K562 (cell line): ENCODE measurements around the gene CYP2A6. TPM values are rescaled to one million over a fixed set of nuclear protein-coding genes. Genes with fewer than 3 reads are reported as not detected.

Source experiments
- CAMTA2 ChIP-seq: fragments of 250-450 bp; sonication (Bioruptor Pico); conservative IDR thresholded peaks from 2 replicates; pipeline ENCODE4 v1.5.1; 2022
- CBX2 ChIP-seq: fragments of 200-600 bp; sonication (generic); IDR thresholded peaks from one replicate; pipeline ENCODE4 v1.6.1; 2012; ENCODE audit warnings: mild to moderate bottlenecking, low read length, inconsistent platforms; ENCODE audit not compliant: insufficient read depth, poor library complexity, severe bottlenecking
- CCAR2 ChIP-seq: fragments of 200-400 bp; formaldehyde crosslinking; IDR thresholded peaks from 2 replicates; pipeline ENCODE4 v1.6.1; 2017; ENCODE audit warnings: mild to moderate bottlenecking, low read depth, low read length
- CHD2 ChIP-seq: IDR thresholded peaks from 2 replicates; pipeline ENCODE4 v1.6.1; 2011; ENCODE audit warnings: low read depth, low read length
- E2F5 ChIP-seq: sonication (generic); formaldehyde crosslinking; IDR thresholded peaks from 2 replicates; pipeline ENCODE4 v1.8.0; 2022; ENCODE audit warnings: mild to moderate bottlenecking, missing genetic modification reagents
- ELF1 ChIP-seq: fragments of 200-800 bp; sonication (Bioruptor generic); IDR thresholded peaks from 2 replicates; pipeline ENCODE4 v1.6.1; 2016; ENCODE audit warnings: missing genetic modification characterization, missing compliant biosample characterization
- FOS ChIP-seq: IDR thresholded peaks from 3 replicates; pipeline ENCODE4 v1.6.1; 2011; ENCODE audit not compliant: insufficient read length; ENCODE audit errors: extremely low read depth
- MED1 ChIP-seq: sonication (generic); formaldehyde crosslinking; IDR thresholded peaks from 2 replicates; pipeline ENCODE4 v1.8.1; 2023; ENCODE audit warnings: missing genetic modification reagents, borderline replicate concordance
- MEF2A ChIP-seq: IDR thresholded peaks from 2 replicates; pipeline ENCODE4 v1.6.1; 2011; ENCODE audit warnings: low read depth, mild to moderate bottlenecking, low read length, moderate library complexity; ENCODE audit not compliant: control insufficient read depth
- RBFOX2 ChIP-seq: fragments of 200-400 bp; formaldehyde crosslinking; IDR thresholded peaks from 2 replicates; pipeline ENCODE4 v1.6.1; 2017; ENCODE audit warnings: low read depth, mild to moderate bottlenecking, low read length, moderate library complexity
- RCOR1 ChIP-seq, 2 experiments: IDR thresholded peaks; 2 replicates each; pipeline ENCODE4 v1.6.1; 2012; ENCODE audit warnings: low read depth in 2 of 2, low read length in 2 of 2, borderline replicate concordance in 1 of 2, improper control_type of control experiment in 1 of 2
- SETDB1 ChIP-seq: IDR thresholded peaks from one replicate; pipeline ENCODE4 v1.6.1; 2012; ENCODE audit warnings: low read length, control low read depth, inconsistent platforms
- SIRT6 ChIP-seq: IDR thresholded peaks from one replicate; pipeline ENCODE4 v1.6.1; 2012; ENCODE audit warnings: low read depth, mild to moderate bottlenecking, control low read depth, inconsistent platforms, low read length, moderate library complexity
- SMARCA5 ChIP-seq: fragments of 450-650 bp; IDR thresholded peaks from 2 replicates; pipeline ENCODE4 v1.6.1; 2016
- SMARCC2 ChIP-seq: fragments of 450-650 bp; IDR thresholded peaks from 2 replicates; pipeline ENCODE4 v1.6.1; 2017; ENCODE audit warnings: antibody characterized with exemption, moderate library complexity, mild to moderate bottlenecking, low read depth
- TAF15 ChIP-seq: fragments of 200-400 bp; formaldehyde crosslinking; IDR thresholded peaks from 2 replicates; pipeline ENCODE4 v1.6.1; 2017; ENCODE audit warnings: mild to moderate bottlenecking, low read depth, low read length, moderate library complexity
- XRCC3 ChIP-seq: fragments of 450-650 bp; IDR thresholded peaks from 2 replicates; pipeline ENCODE4 v1.6.1; 2017; ENCODE audit warnings: mild to moderate bottlenecking, moderate library complexity
- ZBTB8A ChIP-seq: fragments of 450-650 bp; IDR thresholded peaks from 2 replicates; pipeline ENCODE4 v1.6.1; 2018; ENCODE audit warnings: mild to moderate bottlenecking, moderate library complexity; ENCODE audit not compliant: partially characterized antibody
- ZC3H11A ChIP-seq: IDR thresholded peaks from 2 replicates; pipeline ENCODE4 v1.6.1; 2012; ENCODE audit warnings: low read depth, low read length, improper control_type of control experiment
- ZNF146 ChIP-seq: IDR thresholded peaks from one replicate; pipeline ENCODE4 v1.6.1; 2018; ENCODE audit warnings: missing compliant biosample characterization; ENCODE audit not compliant: unreplicated experiment
- polyA plus RNA-seq, 8 experiments: library from polyadenylated mRNA; depleted of rRNA in 4 of 8; stranded (reverse) in 5 of 8; unstranded in 3 of 8; fragments of >200 nt; fragmentation: Nextera tagmentation in 2 of 8; fragmentation: Illumina TruSeq in 1 of 8; extraction: Ambion mirVana in 2 of 8; extraction: Trizol in 1 of 8; gene quantifications; 2 replicates each; pipeline versions ENCODE4 v1.2.1 to v1.2.3, GENCODE V29; 2011 to 2014; ENCODE audit warnings: inconsistent platforms in 1 of 8, missing spikeins in 1 of 8
- total RNA-seq, 7 experiments: library from RNA; depleted of rRNA in 6 of 7; stranded (reverse); fragments of >200 nt in 6 of 7; fragmentation: Illumina TruSeq in 2 of 7; extraction: Trizol in 2 of 7; gene quantifications; 2 replicates each; pipeline versions ENCODE4 v1.2.1 to v1.2.3, GENCODE V29; 2011 to 2021; ENCODE audit warnings: low replicate concordance in 1 of 7
- TF ChIP-seq, protein P1 (sequence below): fragments of 450-650 bp; formaldehyde crosslinking; IDR thresholded peaks from 2 replicates; pipeline ENCODE4 v1.4.0; 2022; ENCODE audit warnings: missing genetic modification characterization
- TF ChIP-seq, protein P2 (sequence below): fragments of 450-650 bp; IDR thresholded peaks from 2 replicates; pipeline ENCODE4 v1.6.1; 2017; ENCODE audit warnings: antibody characterized with exemption
- TF ChIP-seq, protein P3 (sequence below): fragments of 450-650 bp; IDR thresholded peaks from 2 replicates; pipeline ENCODE4 v1.6.1; 2017; ENCODE audit warnings: mild to moderate bottlenecking, moderate library complexity

The CYP2A6 gene
- total and polyA plus RNA-seq, 9 of the 15 experiments (the other 6 are each of a cell fraction or from before 2014, with no cell fraction given), result 0.31 TPM; not detected in 8

GRCh38 chr19:40797963-40798682 lies 52.1 kb downstream of the CYP2A6 start (continued):
- no peak for TF ChIP-seq XRCC3
- no peak for TF ChIP-seq ELF1 (tag)
- no peak for TF ChIP-seq TAF15
- no peak for TF ChIP-seq CBX2
- no peak for TF ChIP-seq SMARCC2
- TF ChIP-seq CHD2, result no peak; the same call in 1 of the 2 replicates
- TF ChIP-seq MED1 (CRISPR knock-in tag), result no peak
- TF ChIP-seq MEF2A, result no peak
- TF ChIP-seq, protein P1, sequence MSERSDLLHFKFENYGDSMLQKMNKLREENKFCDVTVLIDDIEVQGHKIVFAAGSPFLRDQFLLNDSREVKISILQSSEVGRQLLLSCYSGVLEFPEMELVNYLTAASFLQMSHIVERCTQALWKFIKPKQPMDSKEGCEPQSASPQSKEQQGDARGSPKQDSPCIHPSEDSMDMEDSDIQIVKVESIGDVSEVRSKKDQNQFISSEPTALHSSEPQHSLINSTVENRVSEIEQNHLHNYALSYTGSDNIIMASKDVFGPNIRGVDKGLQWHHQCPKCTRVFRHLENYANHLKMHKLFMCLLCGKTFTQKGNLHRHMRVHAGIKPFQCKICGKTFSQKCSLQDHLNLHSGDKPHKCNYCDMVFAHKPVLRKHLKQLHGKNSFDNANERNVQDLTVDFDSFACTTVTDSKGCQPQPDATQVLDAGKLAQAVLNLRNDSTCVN (CRISPR knock-in tag), result peak; percentile 82; the same call in 1 of the 2 replicates
- no peak for TF ChIP-seq ZC3H11A
- TF ChIP-seq FOS, result no peak
- no peak for TF ChIP-seq CCAR2
- TF ChIP-seq, protein P2, sequence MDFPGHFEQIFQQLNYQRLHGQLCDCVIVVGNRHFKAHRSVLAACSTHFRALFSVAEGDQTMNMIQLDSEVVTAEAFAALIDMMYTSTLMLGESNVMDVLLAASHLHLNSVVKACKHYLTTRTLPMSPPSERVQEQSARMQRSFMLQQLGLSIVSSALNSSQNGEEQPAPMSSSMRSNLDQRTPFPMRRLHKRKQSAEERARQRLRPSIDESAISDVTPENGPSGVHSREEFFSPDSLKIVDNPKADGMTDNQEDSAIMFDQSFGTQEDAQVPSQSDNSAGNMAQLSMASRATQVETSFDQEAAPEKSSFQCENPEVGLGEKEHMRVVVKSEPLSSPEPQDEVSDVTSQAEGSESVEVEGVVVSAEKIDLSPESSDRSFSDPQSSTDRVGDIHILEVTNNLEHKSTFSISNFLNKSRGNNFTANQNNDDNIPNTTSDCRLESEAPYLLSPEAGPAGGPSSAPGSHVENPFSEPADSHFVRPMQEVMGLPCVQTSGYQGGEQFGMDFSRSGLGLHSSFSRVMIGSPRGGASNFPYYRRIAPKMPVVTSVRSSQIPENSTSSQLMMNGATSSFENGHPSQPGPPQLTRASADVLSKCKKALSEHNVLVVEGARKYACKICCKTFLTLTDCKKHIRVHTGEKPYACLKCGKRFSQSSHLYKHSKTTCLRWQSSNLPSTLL, result no peak
- TF ChIP-seq SMARCA5, result no peak
- no peak for TF ChIP-seq E2F5 (CRISPR knock-in tag)
- TF ChIP-seq ZNF146, result no peak
- TF ChIP-seq, protein P3, sequence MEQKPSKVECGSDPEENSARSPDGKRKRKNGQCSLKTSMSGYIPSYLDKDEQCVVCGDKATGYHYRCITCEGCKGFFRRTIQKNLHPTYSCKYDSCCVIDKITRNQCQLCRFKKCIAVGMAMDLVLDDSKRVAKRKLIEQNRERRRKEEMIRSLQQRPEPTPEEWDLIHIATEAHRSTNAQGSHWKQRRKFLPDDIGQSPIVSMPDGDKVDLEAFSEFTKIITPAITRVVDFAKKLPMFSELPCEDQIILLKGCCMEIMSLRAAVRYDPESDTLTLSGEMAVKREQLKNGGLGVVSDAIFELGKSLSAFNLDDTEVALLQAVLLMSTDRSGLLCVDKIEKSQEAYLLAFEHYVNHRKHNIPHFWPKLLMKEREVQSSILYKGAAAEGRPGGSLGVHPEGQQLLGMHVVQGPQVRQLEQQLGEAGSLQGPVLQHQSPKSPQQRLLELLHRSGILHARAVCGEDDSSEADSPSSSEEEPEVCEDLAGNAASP, result no peak
- TF ChIP-seq SETDB1, result no peak
- no peak for TF ChIP-seq SIRT6
- TF ChIP-seq ZBTB8A, result no peak
- TF ChIP-seq CAMTA2, result no peak
- no peak for TF ChIP-seq RCOR1 (IDR thresholded peaks at IDR 0.05; ENCODE audit: borderline replicate concordance in 1 of 2, low read depth in 2 of 2, low read length in 2 of 2)
- peak; percentile 76 for TF ChIP-seq RBFOX2
